Measurements from ENCODE around the gene SAMD13.

SAMD13 gene

GRCh38 chr1:84345220-84345619 is 43.7 kb downstream of the SAMD13 start:
- no peak for DNase-seq (ENCODE audit: low spot score)

GRCh38 chr1:84347271-84347931 is 45.9 kb downstream of the SAMD13 start:
- no peak for DNase-seq (ENCODE audit: low spot score)

- no peak for DNase-seq (ENCODE audit: low spot score)
Measured at GRCh38 chr1:84347932-84348555, 46.5 kb downstream of the SAMD13 start.

GRCh38 chr1:84348759-84349158 is 47.3 kb downstream of the SAMD13 start:
- DNase-seq (ENCODE audit: low spot score) = no peak

- DNase-seq (ENCODE audit: low spot score) = no peak
Measured at GRCh38 chr1:84350104-84350503, 48.6 kb downstream of the SAMD13 start.

GRCh38 chr1:84350550-84350949 is 49.0 kb downstream of the SAMD13 start:
- no peak for DNase-seq (ENCODE audit: low spot score)

- no peak for DNase-seq (ENCODE audit: low spot score)
Measured at GRCh38 chr1:84352298-84353106, 51.0 kb downstream of the SAMD13 start.

GRCh38 chr1:84353695-84354094 is 52.2 kb downstream of the SAMD13 start:
- no peak for DNase-seq (ENCODE audit: low spot score)

GRCh38 chr1:84355556-84355955 is 54.0 kb downstream of the SAMD13 start:
- DNase-seq (ENCODE audit: low spot score) = no peak

GRCh38 chr1:84356881-84357280 is 55.4 kb downstream of the SAMD13 start:
- DNase-seq (ENCODE audit: low spot score) = no peak

- DNase-seq (ENCODE audit: low spot score) = no peak
Measured at GRCh38 chr1:84358695-84359094, 57.2 kb downstream of the SAMD13 start.

GRCh38 chr1:84360316-84360715 is 58.8 kb downstream of the SAMD13 start:
- DNase-seq (ENCODE audit: low spot score) = no peak

GRCh38 chr1:84361796-84362195 is 60.3 kb downstream of the SAMD13 start:
- no peak for DNase-seq (ENCODE audit: low spot score)

- DNase-seq (ENCODE audit: low spot score) = no peak
Measured at GRCh38 chr1:84363019-84363418, 61.5 kb downstream of the SAMD13 start.

GRCh38 chr1:84363622-84364021 is 62.1 kb downstream of the SAMD13 start:
- DNase-seq (ENCODE audit: low spot score) = no peak

- DNase-seq (ENCODE audit: low spot score) = no peak
Measured at GRCh38 chr1:84365225-84366221, 64.0 kb downstream of the SAMD13 start.

- DNase-seq (ENCODE audit: low spot score) = no peak
Measured at GRCh38 chr1:84366786-84367185, 65.3 kb downstream of the SAMD13 start.

- DNase-seq (ENCODE audit: low spot score) = no peak
Measured at GRCh38 chr1:84367219-84367618, 65.7 kb downstream of the SAMD13 start.

GRCh38 chr1:84368441-84368840 is 66.9 kb downstream of the SAMD13 start:
- no peak for DNase-seq (ENCODE audit: low spot score)

GRCh38 chr1:84370266-84370665 is 68.8 kb downstream of the SAMD13 start:
- DNase-seq (ENCODE audit: low spot score) = no peak

- no peak for DNase-seq (ENCODE audit: low spot score)
Measured at GRCh38 chr1:84370831-84371394, 69.4 kb downstream of the SAMD13 start.
